Ishikawa (cell line): ENCODE measurements around the gene EEF1AKMT4.

Experiments used
- CEBPB ChIP-seq: IDR thresholded peaks from 2 replicates; pipeline ENCODE4 v1.6.1; 2012
- EGR1 ChIP-seq: IDR thresholded peaks from 2 replicates; pipeline ENCODE4 v1.6.1; 2012
- EP300 ChIP-seq: IDR thresholded peaks from 2 replicates; pipeline ENCODE4 v1.6.1; 2012; ENCODE audit warnings: borderline replicate concordance
- NFIC ChIP-seq: IDR thresholded peaks from 2 replicates; pipeline ENCODE4 v1.6.1; 2012
- TF ChIP-seq, protein P1 (sequence below): IDR thresholded peaks from 2 replicates; pipeline ENCODE4 v1.6.1; 2012
- TF ChIP-seq, protein P2 (sequence below): IDR thresholded peaks from 2 replicates; pipeline ENCODE4 v1.6.1; 2012

DNA sequence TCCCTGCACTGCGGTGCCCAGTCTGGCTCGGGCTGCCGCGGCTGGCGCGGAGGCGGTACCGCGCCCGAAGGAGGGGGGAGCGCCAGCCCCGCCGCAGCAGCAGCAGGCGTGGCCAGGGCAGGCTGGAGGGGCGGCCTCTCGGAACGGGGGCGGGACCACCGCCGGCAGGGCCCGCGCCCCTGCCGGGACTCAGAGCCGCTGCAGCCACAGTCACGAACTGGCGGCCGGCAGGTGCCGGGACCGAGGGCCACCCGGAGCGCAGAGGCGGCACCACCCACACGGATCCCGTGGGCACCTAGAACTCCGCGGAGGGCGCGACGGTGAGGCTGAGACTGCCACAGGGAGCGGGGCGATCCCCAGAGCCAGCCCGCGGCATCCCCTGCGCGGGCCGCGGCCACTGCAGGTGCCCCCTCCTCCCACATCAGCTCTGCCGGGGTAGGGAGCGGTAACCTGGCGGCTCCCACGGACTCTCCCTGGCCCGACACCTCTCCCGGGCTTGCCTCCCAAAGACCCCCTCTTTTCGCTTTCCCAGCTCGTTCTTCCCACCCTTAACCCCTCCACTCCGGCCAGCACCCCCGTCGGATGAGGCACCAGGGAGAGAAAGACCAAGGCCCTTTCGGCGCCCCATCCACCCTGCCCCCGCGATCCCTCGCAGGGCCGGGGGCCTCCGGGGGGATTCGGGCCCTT, 19.9 kb upstream of the EEF1AKMT4 start, which contains the start of gene VWA5B2:
- TF ChIP-seq EP300 (no peak), NFIC (no peak), CEBPB (no peak), EGR1 (peak; percentile 50)
- TF ChIP-seq, protein P1, sequence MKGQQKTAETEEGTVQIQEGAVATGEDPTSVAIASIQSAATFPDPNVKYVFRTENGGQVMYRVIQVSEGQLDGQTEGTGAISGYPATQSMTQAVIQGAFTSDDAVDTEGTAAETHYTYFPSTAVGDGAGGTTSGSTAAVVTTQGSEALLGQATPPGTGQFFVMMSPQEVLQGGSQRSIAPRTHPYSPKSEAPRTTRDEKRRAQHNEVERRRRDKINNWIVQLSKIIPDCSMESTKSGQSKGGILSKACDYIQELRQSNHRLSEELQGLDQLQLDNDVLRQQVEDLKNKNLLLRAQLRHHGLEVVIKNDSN: no peak
- TF ChIP-seq, protein P2, sequence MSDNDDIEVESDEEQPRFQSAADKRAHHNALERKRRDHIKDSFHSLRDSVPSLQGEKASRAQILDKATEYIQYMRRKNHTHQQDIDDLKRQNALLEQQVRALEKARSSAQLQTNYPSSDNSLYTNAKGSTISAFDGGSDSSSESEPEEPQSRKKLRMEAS: peak; percentile 42
